HepG2 (cell line): ENCODE data around the gene CCDC30. TPM values are rescaled to one million over a fixed set of nuclear protein-coding genes. Genes with fewer than 3 reads are reported as not detected.

Experiments used
- ATAC-seq: fragments of 200-7000 bp; cut with Tn5 transposase; 3 replicates; pipeline ENCODE4 v1.9.1; 2020; ENCODE audit warnings: mild to moderate bottlenecking, moderate library complexity
- BruUV-seq: library from RNA; stranded (reverse); fragments of 400-500 nt; replicated peaks from 2 replicates; lab custom pipeline; 2021; lab: Mats Ljungman, UMichigan
- CTCF ChIA-PET: fragments of 300-600 bp; formaldehyde crosslinking; extraction: SDS; loops from one replicate; lab custom pipeline; 2021; ENCODE audit warnings: low total read pairs, inconsistent platforms, low intra/inter-chr PET ratio; lab: Yijun Ruan, JAX
- POLR2A ChIA-PET: fragments of 350-600 bp; sonication (Branson Sonifier 250); formaldehyde crosslinking; loops from one replicate; lab custom pipeline; 2020; ENCODE audit warnings: antibody characterized with exemption, inconsistent platforms; lab: Yijun Ruan, JAX
- DNase-seq: peaks from one replicate; pipeline ENCODE4 v3.0.0-alpha.2; 2015; ENCODE audit warnings: low spot score
- FAIRE-seq: peaks from 3 replicates; lab custom pipeline; 2011; peaks lifted over from hg19 to GRCh38; lab: Jason Lieb, UNC
- H2AFZ ChIP-seq: one replicate; pipeline ENCODE4 v1.6.1; 2011; ENCODE audit warnings: low read length, inconsistent platforms
- H3K27ac ChIP-seq: fragments of 300-600 bp; 3 replicates; pipeline ENCODE4 v1.8.0; 2011; ENCODE audit warnings: mixed run types, mild to moderate bottlenecking, mixed read lengths, low read length, inconsistent platforms; ENCODE audit not compliant: insufficient read depth; ENCODE audit errors: extremely low read length
- H3K27me3 ChIP-seq, 2 experiments: fragments of 200-600 bp in 1 of 2; 2 replicates in 1 of 2; 3 replicates in 1 of 2; pipeline versions ENCODE4 v1.6.0 to v1.8.0; 2011; ENCODE audit warnings: low read length in 2 of 2, mild to moderate bottlenecking in 2 of 2, moderate library complexity in 2 of 2, inconsistent platforms in 1 of 2; ENCODE audit not compliant: insufficient read depth in 2 of 2, control insufficient read depth in 1 of 2
- H3K36me3 ChIP-seq, 2 experiments: fragments of 200-600 bp in 1 of 2; replicated peaks in 1 of 2; 2 replicates in 1 of 2; 3 replicates in 1 of 2; pipeline versions ENCODE4 v1.5.1 to v1.8.0; 2011; ENCODE audit warnings: low read length in 2 of 2, inconsistent platforms in 1 of 2; ENCODE audit not compliant: insufficient read depth in 2 of 2, control insufficient read depth in 1 of 2
- H3K4me1 ChIP-seq: 2 replicates; pipeline ENCODE4 v1.5.1; 2012; ENCODE audit warnings: low read length, inconsistent platforms; ENCODE audit not compliant: insufficient read depth
- H3K4me2 ChIP-seq: 2 replicates; pipeline ENCODE4 v1.6.0; 2011; ENCODE audit warnings: low read depth, low read length, inconsistent platforms
- H3K4me3 ChIP-seq, 3 experiments: fragments of 200-600 bp in 1 of 3; sonication (generic), shearing (Covaris generic) in 1 of 3; replicated peaks in 1 of 3; 2 replicates each; pipeline ENCODE4 v1.5.1; 2011 to 2016; ENCODE audit warnings: low read length in 3 of 3, inconsistent platforms in 2 of 3, low read depth in 2 of 3, mild to moderate bottlenecking in 2 of 3, control low read depth in 1 of 3, mixed read lengths in 1 of 3; ENCODE audit not compliant: insufficient read depth in 1 of 3
- H3K79me2 ChIP-seq: one replicate; pipeline ENCODE4 v1.6.1; 2011; ENCODE audit warnings: low read length, inconsistent platforms; ENCODE audit not compliant: insufficient read depth
- H3K9ac ChIP-seq: 2 replicates; pipeline ENCODE4 v1.6.0; 2011; ENCODE audit warnings: mild to moderate bottlenecking, low read depth, low read length, inconsistent platforms; ENCODE audit not compliant: insufficient read depth
- H3K9me3 ChIP-seq: 2 replicates; pipeline ENCODE4 v1.5.1; 2012; ENCODE audit warnings: mild to moderate bottlenecking, low read length
- H4K20me1 ChIP-seq: 2 replicates; pipeline ENCODE4 v1.6.0; 2011; ENCODE audit warnings: inconsistent platforms, mild to moderate bottlenecking, low read length, moderate library complexity; ENCODE audit not compliant: insufficient read depth
- BRCA1 ChIP-seq: sonication (generic); formaldehyde crosslinking; IDR thresholded peaks from 2 replicates; pipeline ENCODE4 v1.4.0; 2020; ENCODE audit warnings: missing genetic modification reagents
- FOXK2 ChIP-seq: fragments of 450-650 bp; IDR thresholded peaks from 2 replicates; pipeline ENCODE4 v1.6.1; 2016
- HCFC1 ChIP-seq: fragments of 150-350 bp; IDR thresholded peaks from 2 replicates; pipeline ENCODE4 v1.6.1; 2014; ENCODE audit warnings: low read depth, low read length
- HMG20B ChIP-seq: conservative IDR thresholded peaks from 2 replicates; pipeline ENCODE4 v1.6.1; 2016; ENCODE audit warnings: missing genetic modification reagents, missing compliant biosample characterization
- LCORL ChIP-seq, 2 experiments: fragments of 450-650 bp in 1 of 2; sonication (generic) in 1 of 2; formaldehyde crosslinking in 1 of 2; IDR thresholded peaks; 2 replicates each; pipeline versions ENCODE4 v1.5.0 to v1.6.1; 2017 to 2020; ENCODE audit warnings: antibody characterized with exemption in 1 of 2, missing genetic modification reagents in 1 of 2
- MTERF4 ChIP-seq: sonication (generic); formaldehyde crosslinking; IDR thresholded peaks from 2 replicates; pipeline ENCODE4 v1.8.0; 2023; ENCODE audit warnings: mild to moderate bottlenecking, missing genetic modification reagents
- SOX6 ChIP-seq, 2 experiments: fragments of 450-650 bp in 1 of 2; sonication (generic) in 1 of 2; formaldehyde crosslinking in 1 of 2; IDR thresholded peaks; 2 replicates each; pipeline versions ENCODE4 v1.4.0 to v1.6.1; 2017 to 2020; ENCODE audit warnings: antibody characterized with exemption in 1 of 2, mild to moderate bottlenecking in 1 of 2, missing genetic modification reagents in 1 of 2
- ZIK1 ChIP-seq: sonication (generic); formaldehyde crosslinking; IDR thresholded peaks from 2 replicates; pipeline ENCODE4 v1.5.0; 2020; ENCODE audit warnings: mild to moderate bottlenecking, low read depth, missing genetic modification reagents, borderline replicate concordance
- ZNF326 ChIP-seq: sonication (generic); formaldehyde crosslinking; IDR thresholded peaks from 2 replicates; pipeline ENCODE4 v1.4.0; 2020; ENCODE audit warnings: missing genetic modification reagents, borderline replicate concordance
- ZNF460 ChIP-seq: sonication (generic); formaldehyde crosslinking; IDR thresholded peaks from 2 replicates; pipeline ENCODE4 v1.5.1; 2020; ENCODE audit warnings: missing genetic modification reagents, mild to moderate bottlenecking, borderline replicate concordance
- ZNF841 ChIP-seq: sonication (generic); formaldehyde crosslinking; IDR thresholded peaks from 2 replicates; pipeline ENCODE4 v1.8.1; 2023; ENCODE audit warnings: missing genetic modification reagents, borderline replicate concordance
- WGBS: methylation state at CpG from one replicate; pipeline ENCODE4 v1.1.6; 2017; ENCODE audit warnings: low lambda C conversion rate; 5-methylcytosine and 5-hydroxymethylcytosine counted together
- in situ Hi-C: cut with HindIII; loops from 2 replicates; pipeline ENCODE4 v1.10.0; 2017; ENCODE audit warnings: low pct_unique_long_range_greater_than_20kb; ENCODE audit not compliant: extremely low pct_ligation_motif_present
- intact Hi-C: fragments of 100-400 bp; cut with micrococcal nuclease; formaldehyde crosslinking; loops from one replicate; pipeline ENCODE4 v1.10.0; 2022; ENCODE audit not compliant: unreplicated experiment
- polyA plus RNA-seq, 8 experiments: library from polyadenylated mRNA; depleted of rRNA in 3 of 8; stranded (reverse) in 7 of 8; unstranded in 1 of 8; fragments of >200 nt; fragmentation: Illumina TruSeq in 4 of 8; extraction: Trizol in 4 of 8; gene quantifications; 2 replicates each; pipeline versions ENCODE4 v1.2.1 to v1.2.3, GENCODE V29; 2011 to 2016; ENCODE audit warnings: low read depth in 4 of 8, missing spikeins in 1 of 8, mixed read lengths in 1 of 8; ENCODE audit not compliant: insufficient read depth in 1 of 8
- total RNA-seq, 5 experiments: library from RNA; depleted of rRNA; stranded (reverse); fragments of >200 nt; fragmentation: Illumina TruSeq; extraction: Trizol; gene quantifications; 2 replicates each; pipeline ENCODE4 v1.2.3, GENCODE V29; 2016; ENCODE audit warnings: low read depth in 1 of 5

Gene CCDC30
- total and polyA plus RNA-seq, 2 of the 13 experiments (the other 11 are each of a cell fraction or from before 2014, with no cell fraction given): 0.25 to 0.77 TPM

GRCh38 chr1:42529724-42530181 lies 66.7 kb downstream of the CCDC30 start (continued):
- TF ChIP-seq LCORL (IDR thresholded peaks at IDR 0.05) (no peak), LCORL (CRISPR knock-in tag; IDR thresholded peaks at IDR 0.05) (no peak), BRCA1 (CRISPR knock-in tag) (no peak), FOXK2 (no peak), HMG20B (CRISPR knock-in tag) (no peak), ZNF841 (CRISPR knock-in tag) (no peak), MTERF4 (no peak), HCFC1 (no peak), ZIK1 (CRISPR knock-in tag) (no peak)

DNA sequence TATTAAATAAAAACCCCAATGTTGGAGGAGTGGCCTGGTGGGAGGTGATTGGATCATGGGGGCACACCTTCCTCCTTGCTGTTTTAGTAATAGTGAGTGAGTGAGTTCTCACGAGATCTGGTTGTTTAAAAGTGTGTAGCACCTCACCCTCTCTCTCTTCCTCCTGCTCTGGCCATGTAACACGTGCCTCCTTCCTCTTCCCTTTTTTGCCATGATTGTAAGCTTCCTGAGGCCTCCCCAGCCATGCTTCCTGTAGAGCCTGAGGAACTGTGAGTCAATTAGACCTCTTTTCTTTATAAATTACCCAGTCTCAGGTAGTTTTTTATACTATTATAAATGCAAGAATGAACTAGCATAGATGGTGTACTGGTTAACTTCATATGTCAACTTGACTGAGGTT lies 68.0 kb downstream of the CCDC30 start:
- WGBS: 10% methylated on average over 2 of the region's 2 CpGs

More for the DNA sequence above, 68.0 kb downstream of the CCDC30 start:
- Histone ChIP-seq H3K4me3 (no peak overlapping the region), H3K4me2 (no peak overlapping the region), H3K27me3 (no peaks in the 10 kb centered on the region), H3K27ac (no peak overlapping the region), H3K36me3 (no peaks in the 10 kb centered on the region), H4K20me1 (no peaks in the 10 kb centered on the region), H3K79me2 (no peaks in the 10 kb centered on the region), H3K4me1 (peaks cover 1% of the 10 kb centered on the region; the same call in 1 of the 2 replicates), H3K9me3 (no peaks in the 10 kb centered on the region), H3K9ac (no peak overlapping the region), H2AFZ (no peak overlapping the region)
- no peak for DNase-seq
- BruUV-seq: no TSS peak
- intact Hi-C loops: no loop called here
- FAIRE-seq: no peak
- POLR2A ChIA-PET: no interaction called here
- ATAC-seq: no peak
- CTCF ChIA-PET: no interaction called here
- TF ChIP-seq ZNF460 (CRISPR knock-in tag) (no peak), SOX6 (IDR thresholded peaks at IDR 0.05) (no peak), SOX6 (CRISPR knock-in tag; IDR thresholded peaks at IDR 0.05) (no peak), ZNF326 (no peak)
- in situ Hi-C loops: no loop called here
